GM19372 (cell line): ENCODE measurements around the gene OXGR1.
A peak's percentile ranks its signal among the peaks of the same experiment; 100 is the strongest.
"Not testable (repeated sequence)": the region's sequence is repeated elsewhere in the genome, so short reads cannot be mapped to it uniquely, and the experiment has no call there.

ENCODE experiments used
- ATAC-seq: cut with Tn5 transposase; IDR thresholded peaks from one replicate; pipeline ENCODE4 v1.9.1; 2021; ENCODE audit warnings: mild to moderate bottlenecking, low read depth, moderate library complexity; ENCODE audit not compliant: unreplicated experiment

OXGR1 gene

DNA sequence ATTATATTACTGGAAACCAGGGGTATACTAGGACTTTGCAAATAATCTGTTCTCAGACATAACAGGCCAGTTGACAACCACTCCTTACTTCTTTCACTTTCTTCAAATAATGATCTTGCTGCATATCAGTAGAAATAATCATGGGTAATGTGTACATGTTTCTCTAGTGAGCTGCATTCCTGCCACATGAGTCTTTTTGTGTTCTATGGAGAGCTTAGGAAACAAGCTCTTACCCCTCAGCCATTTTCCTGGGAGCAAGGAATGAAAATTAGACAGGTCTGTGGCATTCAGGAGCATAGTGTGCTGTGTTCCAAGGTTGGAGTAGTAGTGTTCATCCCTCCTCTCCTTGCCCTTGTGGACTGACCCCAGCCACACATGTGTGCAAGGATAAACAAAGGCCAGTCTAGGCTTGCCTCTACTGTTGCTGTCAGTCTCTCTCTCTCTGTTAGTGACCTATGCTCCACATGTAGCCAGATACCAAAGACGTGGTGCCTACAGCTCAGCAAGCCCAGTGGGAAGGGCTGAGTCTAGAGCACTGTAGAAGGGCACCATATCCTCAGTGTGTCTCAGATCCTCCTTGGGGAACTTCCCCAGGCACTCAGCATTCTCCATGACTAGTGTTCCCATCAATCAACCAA lies 11.5 kb upstream of the OXGR1 start:
- ATAC-seq, result no peak

DNA sequence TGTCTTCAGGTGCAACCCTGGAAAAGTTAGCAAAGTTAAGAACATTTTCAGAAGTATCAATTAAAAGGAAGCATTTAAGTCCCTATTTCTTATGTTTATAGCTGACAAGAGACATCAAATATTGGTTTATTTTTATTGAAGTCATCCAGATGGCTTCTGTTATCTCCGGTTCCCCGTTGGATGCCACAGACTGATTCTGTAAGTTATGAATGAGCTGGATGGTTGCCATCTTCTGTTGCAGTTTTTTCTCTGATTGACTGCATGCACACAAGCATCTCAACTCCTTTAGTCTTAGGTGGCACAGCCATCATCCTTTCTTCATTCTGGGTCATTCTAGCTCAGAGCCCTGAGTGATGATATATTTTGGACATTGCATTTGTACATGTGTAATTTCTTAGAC lies 10.6 kb upstream of the OXGR1 start:
- no peak for ATAC-seq

DNA sequence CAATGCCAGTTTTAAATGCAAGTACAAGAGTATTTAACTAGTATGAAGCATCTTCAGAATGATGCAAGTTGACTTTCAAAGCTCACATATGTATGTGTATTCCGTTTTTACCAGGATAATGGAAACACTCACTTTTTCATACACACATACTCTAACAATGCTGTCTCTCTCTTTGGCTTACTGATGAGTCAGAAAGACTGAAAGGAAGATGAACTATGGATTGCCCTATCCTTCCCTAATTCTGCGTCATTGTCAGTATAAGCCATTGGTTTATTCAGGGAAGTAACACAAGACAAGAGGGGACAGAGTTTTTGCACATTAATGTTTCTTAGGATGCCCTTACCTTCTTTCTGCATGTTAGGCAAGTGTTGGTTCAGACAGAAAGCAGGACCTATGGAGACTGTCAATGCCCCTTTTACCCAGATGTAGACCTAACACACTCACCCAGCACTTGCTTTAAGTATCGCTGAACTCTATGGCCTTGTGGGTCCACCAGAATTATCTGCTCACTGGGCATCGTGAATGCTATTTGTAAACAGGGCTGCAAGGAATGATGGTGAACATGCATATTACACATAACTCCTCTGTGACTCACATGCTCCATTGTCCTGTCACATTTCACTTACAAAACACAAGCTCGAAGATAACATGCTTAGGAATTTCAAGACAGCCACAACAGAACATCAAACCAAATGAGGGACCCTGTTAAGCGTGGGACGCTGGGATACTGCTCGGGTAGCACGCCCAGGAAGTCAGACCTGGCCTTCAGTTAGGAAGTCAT lies 10.0 kb upstream of the OXGR1 start:
- ATAC-seq, result no peak

DNA sequence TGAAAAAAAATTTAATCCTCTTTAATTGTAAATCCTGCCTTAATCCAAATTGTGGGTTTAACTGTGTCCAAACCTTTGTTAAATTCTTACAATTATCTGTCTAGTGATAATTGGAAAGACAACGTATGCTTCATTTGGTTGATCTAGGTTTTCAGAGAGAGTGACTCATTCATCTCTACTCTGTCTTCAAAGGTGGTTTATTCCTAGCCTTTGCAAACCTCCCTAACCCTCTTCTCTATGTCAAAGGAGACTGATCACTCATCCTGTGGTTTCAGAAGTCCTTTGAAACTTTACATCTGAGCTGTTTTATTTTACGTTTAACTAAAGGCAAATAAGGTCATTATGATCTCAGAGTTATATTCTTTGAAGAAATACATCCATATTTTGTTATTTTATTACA lies 8.8 kb upstream of the OXGR1 start:
- ATAC-seq, result no peak

DNA sequence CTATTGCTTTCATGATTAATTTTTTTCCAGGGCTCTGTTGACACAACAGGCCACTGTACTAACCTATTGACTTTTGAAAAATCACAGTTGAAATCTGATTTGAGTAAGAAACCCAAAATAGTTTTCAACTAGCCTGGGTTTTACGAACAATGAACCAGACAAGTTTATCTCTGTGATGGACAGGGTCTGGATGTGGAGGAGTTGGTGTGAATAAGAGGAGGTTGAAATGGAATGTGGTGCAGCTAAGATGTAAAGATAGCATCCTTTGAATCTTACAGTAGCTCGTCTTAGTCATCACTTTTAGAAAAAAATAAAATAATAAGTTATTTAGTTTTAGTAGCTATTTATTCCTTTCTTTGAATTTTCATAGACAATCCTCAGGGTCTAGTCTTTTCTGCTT lies 8.3 kb upstream of the OXGR1 start:
- no peak for ATAC-seq

DNA sequence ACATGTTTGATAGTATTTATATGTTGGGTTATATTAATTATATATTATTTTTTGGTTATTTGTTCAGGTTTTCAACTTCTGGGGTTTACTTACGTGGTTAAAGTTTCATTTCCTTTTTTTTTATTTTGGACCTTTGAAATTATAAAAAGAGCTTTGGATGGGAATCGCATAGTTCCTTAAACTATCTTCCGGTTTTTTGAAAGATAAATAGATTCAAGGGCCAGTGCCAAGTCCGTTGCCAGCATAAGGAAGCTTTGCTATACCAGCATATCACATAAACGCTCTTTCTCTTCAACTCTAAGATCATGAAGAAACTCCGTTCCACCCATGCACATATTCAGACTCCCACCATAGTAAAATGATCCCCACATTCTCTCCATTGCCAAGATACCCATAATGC lies 7.4 kb upstream of the OXGR1 start:
- ATAC-seq, result no peak

DNA sequence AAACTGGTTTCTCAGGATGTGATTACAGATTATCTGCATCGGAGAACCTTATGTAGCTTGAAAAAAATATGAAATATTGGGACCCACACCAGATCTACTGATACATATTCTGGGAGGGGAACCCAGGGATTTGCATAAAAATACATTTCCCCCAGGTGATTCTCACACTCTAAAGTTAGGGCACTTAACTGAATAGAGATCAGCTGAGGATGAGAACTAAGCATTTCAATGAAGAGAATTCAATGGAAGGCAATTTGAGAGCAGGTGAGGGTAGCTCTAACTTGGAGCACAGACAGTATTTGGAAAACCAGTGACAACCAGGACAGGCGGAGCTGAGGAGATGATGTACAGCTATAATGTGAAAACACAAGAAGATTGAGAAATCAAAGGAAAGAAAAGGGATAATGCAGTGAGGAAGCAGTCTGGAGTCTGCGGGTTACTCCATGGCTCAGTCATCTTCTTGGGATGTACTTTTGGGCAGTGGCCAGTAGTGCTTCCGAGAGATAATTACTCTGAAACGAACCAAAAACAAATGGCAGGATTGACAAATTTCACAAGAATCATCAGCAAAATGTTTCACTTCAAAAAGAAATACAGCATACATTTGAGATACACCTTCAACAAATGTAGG lies 6.1 kb upstream of the OXGR1 start:
- no peak for ATAC-seq

DNA sequence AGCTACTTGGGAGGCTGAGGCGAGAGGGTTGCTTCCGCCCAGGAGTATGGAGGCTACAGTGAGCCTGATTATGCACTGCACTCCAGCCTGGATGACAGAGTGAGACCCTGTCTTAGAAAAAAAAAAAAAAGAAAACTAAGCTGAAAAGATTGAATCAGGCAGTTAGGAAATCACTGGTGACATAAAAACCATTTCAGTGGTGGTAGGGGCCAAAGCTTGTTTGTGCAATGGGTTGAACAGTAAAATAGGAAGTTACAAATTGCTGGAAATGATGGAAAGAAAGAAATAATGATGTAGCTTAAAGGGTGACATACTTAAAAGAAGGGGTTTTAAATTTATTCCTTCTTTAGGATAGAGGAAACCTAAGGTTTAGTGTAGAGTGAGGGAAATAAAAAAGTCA lies 4.8 kb upstream of the OXGR1 start:
- no peak for ATAC-seq

DNA sequence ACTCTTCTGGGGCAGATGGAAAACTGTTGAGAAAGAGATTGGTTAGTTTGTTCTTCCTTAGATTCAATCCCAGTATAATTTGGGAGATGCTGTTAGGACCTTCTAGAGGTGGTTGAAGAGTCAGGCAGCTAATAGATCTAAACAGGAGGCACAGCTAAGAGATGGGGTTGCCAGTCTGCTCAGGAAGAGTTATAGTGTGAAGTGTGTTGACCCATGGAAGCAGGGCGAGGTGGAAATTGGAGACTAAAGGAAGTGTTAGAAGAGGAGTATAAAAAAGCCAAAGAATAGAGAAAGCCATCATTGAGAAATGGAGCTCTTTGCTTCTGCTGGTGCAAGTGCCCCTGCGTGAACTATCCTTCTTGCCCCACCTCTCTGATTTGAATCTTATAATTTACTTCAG lies 3.8 kb upstream of the OXGR1 start:
- ATAC-seq, result no peak

DNA sequence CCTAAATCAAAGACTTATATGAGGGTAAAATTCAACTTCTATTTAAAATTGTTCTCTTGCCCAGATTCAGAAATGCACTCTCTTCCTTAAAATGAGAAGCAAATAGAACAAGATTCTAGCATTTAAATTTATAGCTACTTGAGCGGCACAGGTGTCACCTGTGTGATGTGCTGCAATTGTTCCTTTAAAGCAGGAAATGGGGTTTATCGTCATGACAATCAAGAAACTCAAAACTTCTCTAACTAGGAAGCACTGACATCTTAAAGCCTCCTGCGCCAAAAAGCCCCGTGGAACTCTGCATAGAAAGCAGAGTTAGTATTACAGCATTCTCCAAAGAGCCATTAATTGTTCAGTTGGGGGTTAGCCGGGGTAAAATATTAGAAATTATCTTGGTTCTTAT lies 2.6 kb upstream of the OXGR1 start:
- ATAC-seq, result no peak

DNA sequence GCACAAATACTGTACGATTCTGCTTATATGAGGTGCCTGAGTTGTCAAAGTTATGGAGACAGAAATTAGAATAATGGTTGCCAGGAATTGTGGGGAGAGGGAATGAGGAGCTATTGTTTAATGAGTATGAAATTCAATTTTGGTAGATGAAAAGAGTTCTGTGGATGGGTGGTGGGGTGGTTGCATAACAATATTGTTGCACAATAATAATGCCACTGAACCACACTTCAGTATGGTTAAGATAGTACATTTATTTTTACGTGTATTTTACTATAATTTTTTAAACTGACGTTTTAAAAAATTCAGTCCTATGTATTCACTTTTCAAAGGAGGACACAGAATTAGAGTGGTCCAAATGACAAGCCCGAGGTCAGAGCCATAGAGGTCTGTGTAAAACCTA lies 1.8 kb upstream of the OXGR1 start:
- ATAC-seq, result no peak

DNA sequence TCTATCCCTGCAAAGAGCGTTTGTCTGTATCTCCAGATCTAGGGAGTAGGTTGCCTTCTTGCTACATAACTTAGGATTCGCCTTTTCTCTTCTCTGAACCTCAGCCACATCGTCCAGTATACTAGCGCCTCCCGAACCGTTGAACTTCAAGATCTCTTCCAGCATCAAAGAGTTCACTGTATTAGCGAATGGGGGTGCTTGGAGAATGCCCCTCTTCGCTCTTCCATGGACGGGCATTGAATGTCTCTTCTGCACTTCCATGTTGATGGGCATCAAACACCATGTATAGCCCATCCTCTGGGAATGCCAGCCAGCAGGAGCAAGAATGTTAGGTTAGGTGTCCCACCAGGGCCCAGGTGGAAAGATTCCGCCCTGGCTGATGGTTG lies 575 bp upstream of the OXGR1 start:
- no peak for ATAC-seq

DNA sequence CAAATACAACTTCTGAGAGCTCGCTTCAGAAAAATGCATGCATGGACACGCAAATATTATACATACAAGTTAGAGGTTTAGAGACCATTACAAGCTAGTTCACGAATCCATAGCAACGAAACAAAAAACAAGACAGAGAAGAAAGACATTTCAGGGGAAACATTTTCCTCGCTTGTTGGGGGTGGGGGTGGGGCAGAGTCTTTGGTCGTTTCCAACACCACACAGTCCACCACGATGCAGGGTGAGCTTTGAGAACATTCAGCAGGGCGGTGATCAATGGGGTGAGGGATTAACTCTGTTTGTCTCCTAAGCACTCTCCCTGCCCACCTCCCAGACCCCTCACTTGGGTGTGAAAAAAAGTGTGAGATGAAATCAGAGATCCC lies 651 bp downstream of the OXGR1 start:
- ATAC-seq, result no peak

DNA sequence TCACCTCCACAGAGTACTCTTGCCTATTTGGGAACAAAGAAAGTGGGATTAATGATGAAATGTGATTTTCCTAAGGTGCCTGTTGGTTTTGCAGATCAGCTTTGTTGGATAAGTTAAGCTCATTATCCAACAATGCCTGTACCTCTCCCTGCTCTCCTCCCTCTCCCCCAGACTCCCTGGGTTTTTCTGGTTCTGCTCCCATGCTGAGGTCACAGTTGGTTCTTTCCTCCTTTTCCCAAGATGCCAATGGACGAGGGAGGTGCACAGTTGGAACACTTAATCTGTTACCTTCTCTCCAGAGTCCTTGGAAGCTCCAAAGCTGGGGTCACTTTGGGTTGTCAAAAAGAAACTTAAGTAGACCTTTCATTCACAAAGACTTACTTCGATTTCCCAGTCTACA lies 1.6 kb downstream of the OXGR1 start:
- ATAC-seq, result no peak

DNA sequence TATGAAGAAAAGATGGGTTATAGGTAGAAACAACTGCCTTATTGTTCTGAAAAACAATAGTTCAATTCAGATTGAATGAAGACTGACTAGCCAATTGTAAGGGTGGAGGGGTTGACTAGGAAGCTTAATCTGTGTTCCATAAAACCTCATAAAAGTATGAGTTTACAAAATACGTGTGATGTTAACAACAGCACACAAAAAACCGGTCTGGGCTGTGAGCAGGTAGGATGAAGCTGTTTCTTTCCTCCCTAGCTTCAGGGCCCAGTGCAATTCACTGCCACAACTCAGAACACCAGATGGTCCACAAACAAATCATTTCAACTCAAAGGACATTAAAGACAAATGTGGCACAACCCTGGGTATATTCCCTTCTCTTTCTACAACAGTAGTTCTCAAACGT lies 3.2 kb downstream of the OXGR1 start:
- no peak for ATAC-seq

DNA sequence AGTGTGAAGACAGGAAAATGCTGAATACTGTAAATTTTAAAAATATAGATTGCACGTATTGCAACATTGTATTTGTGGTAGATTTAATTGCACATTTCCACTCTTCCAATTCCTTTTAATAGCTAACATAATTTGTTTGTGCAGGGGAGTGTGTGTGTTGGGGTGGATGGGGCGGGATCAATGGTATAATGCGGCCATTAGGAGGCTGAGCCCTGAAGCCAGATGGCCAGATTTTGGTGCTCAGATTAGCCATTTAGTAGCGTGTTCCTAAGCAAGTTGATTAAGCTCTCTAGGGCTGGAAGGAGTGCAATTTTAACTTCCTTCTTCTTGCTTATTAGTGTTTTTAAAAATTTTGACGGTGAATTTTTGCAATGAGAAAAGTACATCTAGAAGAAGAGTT lies 5.8 kb downstream of the OXGR1 start:
- no peak for ATAC-seq

DNA sequence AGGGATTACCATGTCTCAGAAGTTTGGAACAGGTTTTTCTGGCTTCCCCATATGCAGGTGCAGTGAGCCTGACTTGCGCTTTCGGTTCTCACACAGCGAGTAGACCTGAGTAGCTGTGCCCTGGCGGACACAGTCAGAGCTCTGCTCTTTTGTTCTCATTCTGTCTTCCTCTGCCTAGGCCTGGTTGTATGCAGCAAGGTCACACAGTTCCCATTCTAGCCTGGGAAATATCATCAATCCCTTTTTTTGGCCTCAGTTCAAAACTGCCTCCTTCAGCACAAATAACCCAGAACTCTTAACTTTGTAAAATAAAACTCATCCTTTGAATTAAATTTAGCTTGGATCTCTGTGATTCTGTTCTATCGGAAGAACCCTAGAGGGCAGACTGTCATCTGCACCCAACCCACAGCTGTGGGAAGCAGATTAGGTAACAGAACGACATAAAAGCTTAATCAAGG lies 10.2 kb downstream of the OXGR1 start:
- peak; percentile 100 for ATAC-seq

DNA sequence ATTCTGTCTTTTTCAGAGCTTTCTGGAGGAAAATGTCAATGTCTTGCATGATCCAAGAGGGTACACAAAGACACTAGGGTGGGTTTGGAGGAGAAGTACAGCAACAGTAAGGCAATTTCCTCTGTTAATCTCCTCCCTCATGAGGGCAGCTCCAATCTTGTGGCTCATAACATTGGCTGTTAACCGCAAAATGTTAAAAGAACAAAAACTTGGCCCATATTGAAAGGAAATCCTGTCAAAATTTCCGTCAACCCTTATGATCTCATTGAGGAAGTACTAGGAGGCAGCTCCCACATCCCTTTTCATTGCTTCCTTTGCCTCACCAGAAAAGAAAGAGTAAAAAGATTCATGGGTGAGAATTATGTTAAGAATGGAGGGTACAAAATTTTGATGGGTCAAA lies 11.6 kb downstream of the OXGR1 start:
- ATAC-seq, result no peak

DNA sequence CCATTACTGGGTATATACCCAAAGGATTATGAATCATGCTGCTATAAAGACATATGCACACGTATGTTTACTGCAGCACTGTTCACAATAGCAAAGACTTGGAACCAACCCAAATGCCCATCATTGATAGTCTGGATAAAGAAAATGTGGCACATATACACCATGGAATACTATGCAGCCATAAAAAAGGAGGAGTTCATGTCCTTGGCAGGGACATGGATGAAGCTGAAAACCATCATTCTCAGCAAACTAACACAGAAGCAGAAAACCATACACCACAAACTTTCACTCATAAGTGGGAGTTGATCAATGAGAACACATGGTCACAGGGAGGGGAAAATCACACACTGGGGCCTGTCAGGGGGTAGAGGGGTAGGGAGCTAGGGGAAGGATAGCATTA lies 14.4 kb downstream of the OXGR1 start:
- not testable (repeated sequence) for ATAC-seq

DNA sequence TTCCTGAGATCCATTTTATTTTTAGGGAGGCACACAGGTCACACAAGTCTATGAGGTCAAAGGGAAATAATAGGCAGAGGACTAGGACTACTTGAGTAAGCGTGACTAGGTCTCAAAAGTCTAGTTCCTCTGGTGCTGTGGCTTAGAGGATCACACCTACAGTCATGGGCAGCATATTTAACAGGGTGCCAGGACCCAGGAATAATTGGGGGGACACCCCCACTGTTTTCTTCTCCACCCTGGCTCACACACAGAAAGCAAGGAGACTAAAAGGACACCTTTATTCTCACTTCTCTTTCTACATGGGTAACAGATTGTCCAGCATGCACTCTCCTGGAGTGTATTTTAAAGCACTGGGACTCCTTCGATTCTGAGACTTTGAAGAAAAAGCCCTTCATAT lies 26.2 kb downstream of the OXGR1 start:
- no peak for ATAC-seq

DNA sequence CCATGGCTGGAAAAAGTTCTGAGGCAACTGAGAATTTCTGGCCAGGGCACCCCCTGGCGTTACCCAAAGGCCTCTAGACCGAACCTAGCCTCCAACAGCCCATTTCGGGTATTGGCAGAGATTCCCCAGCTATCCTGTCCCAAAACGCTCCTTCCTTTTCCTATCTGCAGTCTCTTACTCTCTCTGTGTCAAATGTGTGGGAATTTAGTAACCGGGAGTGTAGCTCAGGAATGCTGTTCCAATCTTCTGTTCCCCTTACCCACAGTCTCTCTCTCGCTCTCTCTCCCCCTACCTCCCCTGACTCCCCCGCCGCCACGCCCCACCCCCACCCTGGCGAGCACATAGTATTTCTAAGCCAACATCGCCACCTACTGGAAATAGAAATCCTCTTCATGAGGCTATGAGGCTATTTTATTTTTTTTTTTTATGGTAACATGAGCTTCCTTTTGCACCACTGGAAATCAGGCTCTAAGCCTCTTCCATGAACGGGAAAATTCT lies 27.0 kb downstream of the OXGR1 start:
- no peak for ATAC-seq
